ENCODE results near the gene ERMP1. TPM values are rescaled to one million over a fixed set of nuclear protein-coding genes. Genes with fewer than 3 reads are reported as not detected.
"Not testable (repeated sequence)": the region's sequence is repeated elsewhere in the genome, so short reads cannot be mapped to it uniquely, and the experiment has no call there.

The ERMP1 gene
- total RNA-seq, 8 experiments from 2014 or later: 3.9 to 12.2 (median 6.0) TPM

GRCh38 chr9:5800378-5800777 lies 32.5 kb downstream of the ERMP1 start:
- WGBS, 10 experiments: 68 to 100% (median 95%) methylated on average over 1 to 7 of the region's 7 CpGs; no CpG with 5 or more reads in 2 of the 10 experiments
- H3K4me3 ChIP-seq; ATAC-seq (replicated peaks in 6 of 8); H3K4me1 ChIP-seq (replicated peaks in 1 of 2); in situ Hi-C loops (cut with MboI; ENCODE audit: low pct_unique_long_range_greater_than_20kb in 2 of 9, low sequenced_read_pairs in 9 of 9, unreplicated experiment in 9 of 9); H3K27ac ChIP-seq: not testable (repeated sequence)

- peak in 7 of 8 experiments; percentile 31 to 90 (median 78) for ATAC-seq (replicated peaks in 6 of 8)
- 3 to 100% (median 49%) methylated on average over 1 to 5 of the region's 5 CpGs; no CpG with 5 or more reads in 1 of the 10 experiments for whole genome bisulfite sequencing, 10 experiments
- Histone ChIP-seq H3K27ac (no peak overlapping the region), H3K4me3 (peak overlapping the region in 1 of 5 donors; percentile 23), H3K4me1 (replicated peaks in 1 of 2) (no peaks in the 10 kb centered on the region)
- in situ Hi-C loops (cut with MboI; ENCODE audit: low pct_unique_long_range_greater_than_20kb in 2 of 9, low sequenced_read_pairs in 9 of 9, unreplicated experiment in 9 of 9): no loop called here
Measured at GRCh38 chr9:5799314-5799713, 33.6 kb downstream of the ERMP1 start.

DNA sequence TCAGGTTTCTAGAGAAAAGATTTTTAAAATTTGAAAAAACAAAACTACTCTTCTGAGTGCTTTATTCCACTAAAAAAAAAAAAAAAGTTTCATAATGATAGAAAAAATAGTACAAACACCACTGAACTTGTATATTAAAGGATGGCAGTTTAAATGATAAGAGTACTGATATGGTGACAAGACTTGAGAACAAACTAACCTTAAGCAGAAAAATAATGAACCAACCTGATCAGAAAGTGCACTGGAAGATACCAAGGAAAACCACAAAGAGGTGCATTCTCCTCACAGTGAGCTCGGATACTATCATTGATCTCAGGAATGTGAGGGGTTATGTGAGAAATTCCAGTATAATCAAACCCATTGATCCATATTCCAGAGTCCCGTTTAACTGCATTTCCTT lies 34.3 kb downstream of the ERMP1 start:
- 42 to 100% (median 64%) methylated on average over 1 to 2 of the region's 2 CpGs; no CpG with 5 or more reads in 2 of the 10 experiments for WGBS, 10 experiments
- in situ Hi-C loops (cut with MboI; ENCODE audit: low pct_unique_long_range_greater_than_20kb in 2 of 9, low sequenced_read_pairs in 9 of 9, unreplicated experiment in 9 of 9): no loop called here
- ATAC-seq (replicated peaks in 6 of 8): no peak
- Histone ChIP-seq H3K4me1 (replicated peaks in 1 of 2) (no peaks in the 10 kb centered on the region), H3K4me3 (no peak overlapping the region), H3K27ac (no peak overlapping the region)

DNA sequence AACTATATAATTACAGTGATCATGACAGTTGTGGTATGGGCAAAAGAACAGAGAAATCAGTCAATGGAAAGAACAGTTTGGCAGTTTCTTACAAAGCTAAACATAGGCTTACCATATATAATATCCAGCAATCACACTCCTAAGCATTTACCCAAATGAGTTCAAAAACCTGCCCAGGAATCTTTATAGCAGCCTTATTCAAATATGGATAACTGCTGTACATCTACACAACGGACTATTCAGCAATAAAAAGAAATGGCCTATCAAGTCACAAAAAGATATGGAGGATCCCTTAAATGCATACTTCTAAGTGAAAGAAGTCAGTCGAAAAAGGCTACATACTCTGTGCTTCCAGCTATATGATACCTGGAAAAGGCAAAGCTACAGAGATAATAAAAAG lies 36.6 kb downstream of the ERMP1 start:
- ATAC-seq (replicated peaks in 6 of 8): no peak
- 73 to 100% (median 92%) methylated on average over 1 to 2 of the region's 2 CpGs; no CpG with 5 or more reads in 3 of the 10 experiments for WGBS, 10 experiments
- no peaks in the 10 kb centered on the region for H3K4me1 ChIP-seq (replicated peaks in 1 of 2)
- in situ Hi-C loops (cut with MboI; ENCODE audit: low pct_unique_long_range_greater_than_20kb in 2 of 9, low sequenced_read_pairs in 9 of 9, unreplicated experiment in 9 of 9): no loop called here
- H3K27ac ChIP-seq: no peak overlapping the region
- no peak overlapping the region for H3K4me3 ChIP-seq

- no peaks in the 10 kb centered on the region for H3K4me1 ChIP-seq (replicated peaks in 1 of 2)
- no peak overlapping the region for H3K4me3 ChIP-seq
- in situ Hi-C loops (cut with MboI; ENCODE audit: low pct_unique_long_range_greater_than_20kb in 2 of 9, low sequenced_read_pairs in 9 of 9, unreplicated experiment in 9 of 9): no loop called here
- no peak overlapping the region for H3K27ac ChIP-seq
- 67 to 100% (median 100%) methylated on average over 1 of the region's 1 CpG; no CpG with 5 or more reads in 1 of the 10 experiments for WGBS, 10 experiments
- ATAC-seq (replicated peaks in 6 of 8): no peak
Measured at GRCh38 chr9:5793812-5794211, 39.1 kb downstream of the ERMP1 start.

DNA sequence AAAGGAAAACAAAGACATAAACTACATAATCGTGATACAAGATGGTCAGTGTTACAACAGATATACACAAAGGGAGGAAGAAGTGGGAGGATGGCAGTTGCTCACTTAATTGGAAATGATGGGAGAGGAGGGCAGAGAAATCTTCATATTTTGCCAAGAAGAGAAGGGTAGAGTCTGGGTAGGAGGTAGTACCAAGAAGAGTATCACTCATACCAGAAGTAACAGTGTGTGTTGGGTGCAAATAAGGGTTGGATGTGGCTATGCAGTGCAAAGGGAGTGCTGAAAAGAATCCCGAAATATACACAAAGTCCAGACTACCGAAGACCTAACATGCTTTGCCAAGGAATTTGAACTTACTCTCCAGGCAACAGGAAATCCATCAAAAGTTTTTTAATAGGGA lies 41.0 kb downstream of the ERMP1 start:
- 81 to 100% (median 94%) methylated on average over 1 to 3 of the region's 3 CpGs; no CpG with 5 or more reads in 1 of the 10 experiments for WGBS, 10 experiments
- in situ Hi-C loops (cut with MboI; ENCODE audit: low pct_unique_long_range_greater_than_20kb in 2 of 9, low sequenced_read_pairs in 9 of 9, unreplicated experiment in 9 of 9): no loop called here
- no peak overlapping the region for H3K27ac ChIP-seq

GRCh38 chr9:5790923-5791322 lies 42.0 kb downstream of the ERMP1 start:
- 83 to 100% (median 83%) methylated on average over 1 of the region's 1 CpG; no CpG with 5 or more reads in 4 of the 10 experiments for WGBS, 10 experiments
- ATAC-seq (replicated peaks in 6 of 8): no peak
- H3K4me3 ChIP-seq: no peak overlapping the region
- no peaks in the 10 kb centered on the region for H3K4me1 ChIP-seq (replicated peaks in 1 of 2)
- no peak overlapping the region for H3K27ac ChIP-seq
- in situ Hi-C loops (cut with MboI; ENCODE audit: low pct_unique_long_range_greater_than_20kb in 2 of 9, low sequenced_read_pairs in 9 of 9, unreplicated experiment in 9 of 9): no loop called here

More for the DNA sequence above, 41.0 kb downstream of the ERMP1 start:
- H3K4me1 ChIP-seq (replicated peaks in 1 of 2): no peaks in the 10 kb centered on the region
- no peak overlapping the region for H3K4me3 ChIP-seq
- ATAC-seq (replicated peaks in 6 of 8): no peak

DNA sequence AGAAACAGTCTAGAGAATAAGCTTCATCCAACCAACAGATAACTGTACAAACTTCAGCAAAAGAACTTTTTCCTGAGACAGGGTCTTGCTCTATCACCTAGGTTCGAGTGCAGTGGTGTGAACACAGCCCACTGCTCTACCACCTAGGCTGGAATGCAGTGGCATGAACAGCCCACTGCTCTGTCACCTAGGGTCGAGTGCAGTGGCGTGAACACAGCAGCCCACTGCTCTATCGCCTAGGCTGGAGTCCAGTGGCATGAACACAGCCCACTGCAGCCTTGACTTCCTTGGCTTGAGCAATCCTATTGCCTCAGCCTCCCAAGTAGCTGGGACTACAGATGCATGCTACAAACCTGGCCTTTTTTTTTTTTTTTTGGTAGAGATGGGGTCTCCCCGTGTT lies 43.4 kb downstream of the ERMP1 start:
- Histone ChIP-seq H3K4me1 (replicated peaks in 1 of 2) (no peaks in the 10 kb centered on the region), H3K4me3 (no peak overlapping the region), H3K27ac (no peak overlapping the region)
- ATAC-seq (replicated peaks in 6 of 8): no peak
- in situ Hi-C loops (cut with MboI; ENCODE audit: low pct_unique_long_range_greater_than_20kb in 2 of 9, low sequenced_read_pairs in 9 of 9, unreplicated experiment in 9 of 9): no loop called here
- WGBS, 10 experiments: 60 to 100% (median 100%) methylated on average over 1 to 2 of the region's 5 CpGs; no CpG with 5 or more reads in 2 of the 10 experiments

DNA sequence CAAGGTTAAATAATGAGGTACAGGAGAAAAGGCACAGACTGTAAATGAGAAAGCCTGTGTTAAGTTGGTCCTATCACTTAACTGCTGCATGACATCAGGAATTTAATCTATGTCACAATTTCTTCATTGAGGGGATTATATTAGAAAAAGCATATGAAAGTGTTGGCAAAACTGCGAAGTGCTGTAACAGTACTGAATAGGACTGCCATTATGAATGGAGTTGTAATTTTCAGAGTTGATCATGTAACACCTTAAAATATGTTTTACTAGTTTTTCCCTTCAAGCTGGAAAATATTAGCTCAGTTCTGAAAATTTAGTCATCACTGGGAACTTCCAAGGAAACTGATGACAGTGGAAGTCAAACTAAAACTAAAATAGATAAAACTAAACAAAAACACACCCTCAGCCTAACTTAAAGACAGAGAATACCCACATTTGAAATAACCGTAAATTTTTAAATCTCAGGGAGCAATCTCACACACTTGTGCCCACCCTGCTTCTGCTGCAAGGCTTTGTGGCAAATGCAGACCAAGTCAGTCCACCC lies 45.1 kb downstream of the ERMP1 start:
- H3K27ac ChIP-seq: no peak overlapping the region
- WGBS, 10 experiments: 61 to 100% (median 93%) methylated on average over 1 to 2 of the region's 2 CpGs
- ATAC-seq (replicated peaks in 6 of 8): no peak
- H3K4me3 ChIP-seq: no peak overlapping the region
- in situ Hi-C loops (cut with MboI; ENCODE audit: low pct_unique_long_range_greater_than_20kb in 2 of 9, low sequenced_read_pairs in 9 of 9, unreplicated experiment in 9 of 9): no loop called here
- no peaks in the 10 kb centered on the region for H3K4me1 ChIP-seq (replicated peaks in 1 of 2)

DNA sequence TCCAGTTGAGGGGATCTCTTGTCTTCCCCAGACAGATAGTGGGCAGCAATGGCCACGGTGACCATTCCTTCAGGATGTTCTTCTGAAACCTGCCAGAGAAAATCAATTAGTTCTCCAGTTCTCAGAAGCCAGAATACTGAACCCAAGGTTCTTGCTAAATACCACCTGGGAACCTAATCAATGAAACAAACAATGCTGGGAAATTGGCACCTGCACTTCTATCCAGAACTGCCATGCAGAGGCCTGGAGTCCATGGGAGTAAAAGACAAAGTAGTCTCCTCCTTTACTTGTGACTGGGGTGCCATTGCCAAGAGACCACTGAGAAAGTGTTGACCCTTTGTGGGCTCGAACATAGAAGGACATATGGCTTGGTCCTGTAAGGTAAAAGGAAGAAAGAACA lies 45.7 kb downstream of the ERMP1 start:
- in situ Hi-C loops (cut with MboI; ENCODE audit: low pct_unique_long_range_greater_than_20kb in 2 of 9, low sequenced_read_pairs in 9 of 9, unreplicated experiment in 9 of 9): no loop called here
- 79 to 100% (median 100%) methylated on average over 1 to 2 of the region's 2 CpGs; no CpG with 5 or more reads in 2 of the 10 experiments for WGBS, 10 experiments
- no peak for ATAC-seq (replicated peaks in 6 of 8)
- H3K4me1 ChIP-seq (replicated peaks in 1 of 2): no peaks in the 10 kb centered on the region
- no peak overlapping the region for H3K4me3 ChIP-seq
- H3K27ac ChIP-seq: no peak overlapping the region

DNA sequence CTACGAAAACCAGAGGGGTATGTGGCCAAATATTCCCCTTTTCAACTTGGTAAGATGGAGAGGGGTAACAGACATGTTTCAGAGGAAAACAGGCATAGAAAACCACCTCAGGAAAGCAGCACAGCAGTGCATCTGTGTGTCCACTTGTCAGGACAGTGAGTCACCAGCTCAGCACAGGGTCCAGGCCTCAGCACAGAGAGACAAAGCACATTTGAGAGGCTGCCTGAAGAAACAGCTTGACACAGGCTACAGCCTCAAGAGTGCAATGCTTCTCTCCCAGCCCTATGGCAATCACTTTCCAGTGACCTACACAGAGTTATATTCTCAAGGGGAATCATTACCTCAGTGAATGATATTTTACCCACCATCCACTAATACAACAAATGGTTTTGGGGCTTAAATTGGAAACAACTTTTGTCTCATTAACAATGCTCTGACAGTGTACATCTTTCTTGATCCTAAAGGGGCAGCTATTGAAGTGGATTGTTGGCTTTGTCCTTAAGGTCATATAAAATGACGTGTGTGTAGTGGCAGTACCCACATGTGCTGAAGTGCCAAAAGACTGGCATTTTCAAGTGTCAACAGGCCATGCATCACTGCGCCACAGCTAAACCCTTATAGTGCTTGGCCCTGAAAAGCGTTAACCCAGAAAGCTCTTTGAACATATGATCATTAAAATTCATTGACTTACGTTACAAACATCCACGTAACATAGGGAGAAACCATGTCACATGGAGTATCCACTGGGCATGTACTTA lies 46.4 kb downstream of the ERMP1 start:
- ATAC-seq (replicated peaks in 6 of 8): peak in 6 of 8 experiments; percentile 29 to 84 (median 33)
- no peaks in the 10 kb centered on the region for H3K4me1 ChIP-seq (replicated peaks in 1 of 2)
- WGBS, 10 experiments: 60 to 100% (median 95%) methylated on average over 1 to 6 of the region's 6 CpGs; no CpG with 5 or more reads in 2 of the 10 experiments
- H3K4me3 ChIP-seq: no peak overlapping the region
- in situ Hi-C loops (cut with MboI; ENCODE audit: low pct_unique_long_range_greater_than_20kb in 2 of 9, low sequenced_read_pairs in 9 of 9, unreplicated experiment in 9 of 9): no loop called here
- H3K27ac ChIP-seq: no peak overlapping the region

- no peaks in the 10 kb centered on the region for H3K4me1 ChIP-seq (replicated peaks in 1 of 2)
- in situ Hi-C loops (cut with MboI; ENCODE audit: low pct_unique_long_range_greater_than_20kb in 2 of 9, low sequenced_read_pairs in 9 of 9, unreplicated experiment in 9 of 9): no loop called here
- H3K4me3 ChIP-seq: no peak overlapping the region
- 53 to 100% (median 78%) methylated on average over 1 to 4 of the region's 4 CpGs; no CpG with 5 or more reads in 1 of the 10 experiments for WGBS, 10 experiments
- ATAC-seq (replicated peaks in 6 of 8): peak in 2 of 8 experiments; percentile 11 to 19
- H3K27ac ChIP-seq: no peak overlapping the region
Measured at GRCh38 chr9:5784526-5785315, 48.2 kb downstream of the ERMP1 start.

GRCh38 chr9:5783982-5784381 lies 48.9 kb downstream of the ERMP1 start:
- ATAC-seq (replicated peaks in 6 of 8): peak in 2 of 8 experiments; percentile 36 to 57
- 86 to 100% (median 95%) methylated on average over 1 of the region's 1 CpG; no CpG with 5 or more reads in 2 of the 10 experiments for WGBS, 10 experiments
- no peak overlapping the region for H3K27ac ChIP-seq
- H3K4me1 ChIP-seq (replicated peaks in 1 of 2): no peaks in the 10 kb centered on the region
- H3K4me3 ChIP-seq: no peak overlapping the region
- in situ Hi-C loops (cut with MboI; ENCODE audit: low pct_unique_long_range_greater_than_20kb in 2 of 9, low sequenced_read_pairs in 9 of 9, unreplicated experiment in 9 of 9): no loop called here
